H1 (cell line): Measurements from ENCODE around the gene SND1. TPM values are rescaled to one million over a fixed set of nuclear protein-coding genes. Genes with fewer than 3 reads are reported as not detected.

ENCODE experiments used
- CTCF ChIA-PET: fragments of 300-600 bp; sonication (Branson Sonifier 250); formaldehyde crosslinking; loops from one replicate; lab custom pipeline; 2021; ENCODE audit not compliant: partially characterized antibody; lab: Charles Lee
- POLR2A ChIA-PET: fragments of 300-600 bp; sonication (Branson Sonifier 250); formaldehyde crosslinking; loops from one replicate; lab custom pipeline; 2021; ENCODE audit warnings: inconsistent platforms; ENCODE audit not compliant: partially characterized antibody; lab: Charles Lee
- DNase-seq, 2 experiments: peaks; one replicate each; pipeline versions ENCODE4 v3.0.0 to v3.0.0-alpha.2; 2010 to 2022; ENCODE audit warnings: low spot score in 2 of 2, low read depth in 1 of 2, mixed read lengths in 1 of 2
- FAIRE-seq: peaks from 2 replicates; lab custom pipeline; 2011; peaks lifted over from hg19 to GRCh38; lab: Jason Lieb, UNC
- H2AFZ ChIP-seq: 2 replicates; pipeline ENCODE4 v1.8.1; 2012; ENCODE audit warnings: low read length, inconsistent platforms
- H2AK5ac ChIP-seq: 2 replicates; pipeline ENCODE4 v1.6.1; 2013; ENCODE audit warnings: low read depth, low read length
- H2BK120ac ChIP-seq: replicated peaks from 2 replicates; pipeline ENCODE3; 2013; ENCODE audit warnings: low read depth, low read length, inconsistent platforms
- H2BK12ac ChIP-seq: 2 replicates; pipeline ENCODE4 v1.6.1; 2013; ENCODE audit warnings: low read depth, low read length
- H2BK15ac ChIP-seq: 2 replicates; pipeline ENCODE4 v1.6.1; 2013; ENCODE audit warnings: low read length
- H2BK20ac ChIP-seq: 2 replicates; pipeline ENCODE4 v1.6.1; 2013; ENCODE audit warnings: low read length
- H2BK5ac ChIP-seq: 2 replicates; pipeline ENCODE4 v1.6.1; 2013; ENCODE audit warnings: low read depth, low read length
- H3K14ac ChIP-seq: 2 replicates; pipeline ENCODE4 v1.6.1; 2013; ENCODE audit warnings: inconsistent platforms; ENCODE audit not compliant: insufficient read length
- H3K18ac ChIP-seq: 2 replicates; pipeline ENCODE4 v1.6.1; 2013; ENCODE audit warnings: low read length; ENCODE audit errors: extremely low read depth
- H3K23ac ChIP-seq: 2 replicates; pipeline ENCODE4 v1.6.1; 2013; ENCODE audit warnings: inconsistent platforms; ENCODE audit not compliant: insufficient read length
- H3K23me2 ChIP-seq: 2 replicates; pipeline ENCODE4 v1.6.1; 2013; ENCODE audit warnings: low read depth, low read length
- H3K27ac ChIP-seq: 2 replicates; pipeline ENCODE4 v1.6.1; 2011; ENCODE audit warnings: low read depth, low read length, inconsistent platforms
- H3K27me3 ChIP-seq, 4 experiments: replicated peaks in 1 of 4; 1 replicate in 1 of 4; 2 replicates in 3 of 4; pipeline versions ENCODE4 v1.6.1 to v1.8.1; 2011 to 2013; ENCODE audit warnings: low read length in 3 of 4, mild to moderate bottlenecking in 3 of 4, inconsistent platforms in 2 of 4, mixed read lengths in 2 of 4, moderate library complexity in 1 of 4; ENCODE audit not compliant: control insufficient read depth in 3 of 4, insufficient read depth in 3 of 4; ENCODE audit errors: extremely low read depth in 1 of 4
- H3K36me3 ChIP-seq, 4 experiments: 2 replicates each; pipeline versions ENCODE4 v1.6.1 to v1.8.1; 2011 to 2013; ENCODE audit warnings: mild to moderate bottlenecking in 4 of 4, low read length in 3 of 4, moderate library complexity in 2 of 4, control low read depth in 1 of 4, inconsistent platforms in 1 of 4; ENCODE audit not compliant: insufficient read depth in 4 of 4, control insufficient read depth in 2 of 4
- H3K4ac ChIP-seq: replicated peaks from 2 replicates; pipeline ENCODE3; 2013; ENCODE audit warnings: low read length, low read depth, mixed read lengths, inconsistent platforms; ENCODE audit not compliant: insufficient read length
- H3K4me1 ChIP-seq, 4 experiments: replicated peaks in 1 of 4; 1 replicate in 1 of 4; 2 replicates in 3 of 4; pipeline versions ENCODE4 v1.6.1 to v1.8.1; 2011 to 2013; ENCODE audit warnings: low read length in 3 of 4, inconsistent platforms in 2 of 4, mixed read lengths in 1 of 4; ENCODE audit not compliant: insufficient read depth in 4 of 4, control insufficient read depth in 3 of 4
- H3K4me2 ChIP-seq, 2 experiments: 2 replicates each; pipeline versions ENCODE4 v1.6.1 to v1.8.1; 2011 to 2013; ENCODE audit warnings: low read depth in 2 of 2, low read length in 2 of 2, control low read depth in 1 of 2, inconsistent platforms in 1 of 2, mild to moderate bottlenecking in 1 of 2; ENCODE audit not compliant: insufficient read depth in 1 of 2
- H3K4me3 ChIP-seq, 4 experiments: fragments of 200-600, 300-600 bp in 1 of 4; sonication (generic), shearing (Covaris generic), sonication (Bioruptor Twin) in 1 of 4; 2 replicates each; pipeline versions ENCODE4 v1.5.1 to v1.8.1; 2011 to 2016; ENCODE audit warnings: low read length in 4 of 4, low read depth in 3 of 4, control low read depth in 2 of 4, inconsistent platforms in 2 of 4, mild to moderate bottlenecking in 2 of 4, mixed read lengths in 1 of 4, moderate library complexity in 1 of 4; ENCODE audit not compliant: insufficient read depth in 2 of 4; ENCODE audit errors: extremely low read depth in 1 of 4
- H3K56ac ChIP-seq: replicated peaks from 2 replicates; pipeline ENCODE3; 2013; ENCODE audit warnings: low read depth, mild to moderate bottlenecking, mixed read lengths, low read length, inconsistent platforms; ENCODE audit not compliant: insufficient read length
- H3K79me1 ChIP-seq: 2 replicates; pipeline ENCODE4 v1.6.1; 2013; ENCODE audit warnings: low read depth, low read length, control low read depth
- H3K79me2 ChIP-seq, 2 experiments: 2 replicates each; pipeline versions ENCODE4 v1.6.1 to v1.8.1; 2012 to 2013; ENCODE audit warnings: low read length in 2 of 2, mild to moderate bottlenecking in 2 of 2, inconsistent platforms in 1 of 2; ENCODE audit not compliant: insufficient read depth in 2 of 2, control insufficient read depth in 1 of 2
- H3K9ac ChIP-seq, 4 experiments: replicated peaks in 1 of 4; 1 replicate in 1 of 4; 2 replicates in 3 of 4; pipeline versions ENCODE4 v1.6.1 to v1.8.1; 2011 to 2013; ENCODE audit warnings: low read depth in 3 of 4, low read length in 3 of 4, control low read depth in 2 of 4, mild to moderate bottlenecking in 2 of 4, moderate library complexity in 2 of 4, inconsistent platforms in 1 of 4; ENCODE audit errors: extremely low read depth in 1 of 4
- H3K9me3 ChIP-seq, 2 experiments: 2 replicates each; pipeline versions ENCODE4 v1.6.1 to v1.8.1; 2012 to 2013; ENCODE audit warnings: mild to moderate bottlenecking in 2 of 2, moderate library complexity in 2 of 2, control low read depth in 1 of 2, inconsistent platforms in 1 of 2, low read depth in 1 of 2, low read length in 1 of 2, mixed read lengths in 1 of 2; ENCODE audit not compliant: insufficient read depth in 2 of 2
- H4K20me1 ChIP-seq, 2 experiments: replicated peaks in 1 of 2; 2 replicates each; pipeline versions ENCODE3 to v1.8.1; 2011 to 2013; ENCODE audit warnings: inconsistent platforms in 2 of 2, low read length in 2 of 2, mild to moderate bottlenecking in 1 of 2; ENCODE audit not compliant: insufficient read depth in 2 of 2, control insufficient read depth in 1 of 2
- H4K5ac ChIP-seq: 2 replicates; pipeline ENCODE4 v1.6.1; 2013; ENCODE audit warnings: low read length, low read depth, mixed read lengths, inconsistent platforms; ENCODE audit not compliant: insufficient read length
- H4K8ac ChIP-seq: 2 replicates; pipeline ENCODE4 v1.8.0; 2013; ENCODE audit warnings: mild to moderate bottlenecking, moderate library complexity, low read length, inconsistent platforms; ENCODE audit not compliant: insufficient read depth; ENCODE audit errors: extremely low read depth
- H4K91ac ChIP-seq: replicated peaks from 2 replicates; pipeline ENCODE3; 2013; ENCODE audit warnings: low read length, mixed read lengths, inconsistent platforms; ENCODE audit not compliant: insufficient read length
- ATF2 ChIP-seq: IDR thresholded peaks from 2 replicates; pipeline ENCODE4 v1.6.1; 2012; ENCODE audit warnings: low read length, inconsistent platforms
- CBX5 ChIP-seq: fragments of 300-800, 300-1000 bp; sonication (generic); IDR thresholded peaks from 2 replicates; pipeline ENCODE4 v1.7.1; 2016; ENCODE audit warnings: antibody characterized with exemption, low read length, low read depth
- E2F6 ChIP-seq: IDR thresholded peaks from 2 replicates; pipeline ENCODE4 v1.6.1; 2012; ENCODE audit warnings: inconsistent platforms
- EP300 ChIP-seq, 2 experiments: IDR thresholded peaks; 1 replicate in 1 of 2; 2 replicates in 1 of 2; pipeline ENCODE4 v1.6.1; 2011 to 2012; ENCODE audit warnings: low read depth in 2 of 2, low read length in 2 of 2, mild to moderate bottlenecking in 2 of 2, borderline replicate concordance in 1 of 2, inconsistent platforms in 1 of 2, moderate library complexity in 1 of 2
- GABPA ChIP-seq: IDR thresholded peaks from 2 replicates; pipeline ENCODE4 v1.6.1; 2011; ENCODE audit warnings: mild to moderate bottlenecking, low read length, moderate library complexity, borderline replicate concordance; ENCODE audit not compliant: insufficient read depth
- HDAC2 ChIP-seq, 2 experiments: fragments of 300-600 bp in 1 of 2; sonication (generic) in 1 of 2; IDR thresholded peaks; 2 replicates each; pipeline ENCODE4 v1.6.1; 2011 to 2012; ENCODE audit warnings: low read depth in 2 of 2, low read length in 2 of 2, mild to moderate bottlenecking in 2 of 2, moderate library complexity in 2 of 2, borderline replicate concordance in 1 of 2, inconsistent platforms in 1 of 2
- JUND ChIP-seq: IDR thresholded peaks from 2 replicates; pipeline ENCODE4 v1.6.1; 2011; ENCODE audit warnings: mild to moderate bottlenecking, improper control_type of control experiment, low read length
- KDM1A ChIP-seq: fragments of 200-600, 300-600 bp; sonication (generic); IDR thresholded peaks from 2 replicates; pipeline ENCODE4 v1.7.1; 2016; ENCODE audit warnings: mild to moderate bottlenecking, low read length, borderline replicate concordance
- PHF8 ChIP-seq: fragments of 200-600 bp; sonication (generic); conservative IDR thresholded peaks from 2 replicates; pipeline ENCODE4 v1.7.1; 2012; ENCODE audit warnings: low read depth, mild to moderate bottlenecking, inconsistent platforms, low read length, moderate library complexity
- SRF ChIP-seq: IDR thresholded peaks from 2 replicates; pipeline ENCODE4 v1.6.1; 2011; ENCODE audit warnings: mild to moderate bottlenecking, low read depth, low read length, moderate library complexity
- SUZ12 ChIP-seq: fragments of 200-600 bp; sonication (generic); IDR thresholded peaks from 2 replicates; pipeline ENCODE4 v1.6.1; 2012; ENCODE audit warnings: mild to moderate bottlenecking, inconsistent platforms, low read length, moderate library complexity, mixed read lengths
- polyA plus RNA-seq, 7 experiments: library from polyadenylated mRNA; depleted of rRNA in 3 of 7; stranded (reverse) in 5 of 7; unstranded in 2 of 7; fragments of >200 nt in 5 of 7; fragments of 200-250 nt in 2 of 7; gene quantifications; 1 replicate in 5 of 7; 2 replicates in 1 of 7; 4 replicates in 1 of 7; pipeline versions ENCODE4 v1.2.1 to v1.2.3, GENCODE V29; 2011 to 2013; ENCODE audit warnings: missing spikeins in 2 of 7, mixed read lengths in 2 of 7
- total RNA-seq: library from RNA; stranded (reverse); fragmentation: NEBNext Ultra II Directional; extraction: Animal tissue kit (Norgen Biotek cat#: 25700); gene quantifications from 2 replicates; pipeline ENCODE4 v1.2.1, GENCODE V29; 2021

The SND1 gene
- total and polyA plus RNA-seq, 2 of the 8 experiments (the other 6 are each of a cell fraction or from before 2014, with no cell fraction given) = 122 to 290 TPM

GRCh38 chr7:127973832-127974231 is 321.8 kb downstream of the SND1 start:
- no peak overlapping the region for H2AFZ ChIP-seq
- no peak overlapping the region for H3K56ac ChIP-seq
- DNase-seq = no peak
- H2BK12ac ChIP-seq = no peak overlapping the region
- no peaks in the 10 kb centered on the region for H3K9me3 ChIP-seq
- ChIA-PET CTCF (interaction anchor here (1.0 to 2.3 kb wide), 9 partner anchors 11 to 236 kb away, joined by 3 to 7 read pairs (median 4); no protein-coding TSS in a partner anchor), POLR2A (interaction anchor here (0.8 kb wide), 2 partner anchors 8 to 16 kb away, joined by 3 to 4 read pairs; no protein-coding TSS in a partner anchor)
- no peak overlapping the region for H4K8ac ChIP-seq
- H3K23ac ChIP-seq = no peak overlapping the region
- H2BK20ac ChIP-seq = no peak overlapping the region
- peaks cover 0 to 11% (median 0%) of the 10 kb centered on the region in 4 experiments; a peak in 1 of 8 replicates for H3K36me3 ChIP-seq
- peaks cover 0 to 4% (median 2%) of the 10 kb centered on the region in 4 experiments; a peak in 2 of 7 replicates for H3K4me1 ChIP-seq
- H3K27ac ChIP-seq = no peak overlapping the region
- H2BK120ac ChIP-seq = no peak overlapping the region
- H3K23me2 ChIP-seq = no peaks in the 10 kb centered on the region
- H3K4ac ChIP-seq = no peak overlapping the region
- no peak for FAIRE-seq
- no peak overlapping the region for H4K91ac ChIP-seq
- no peak overlapping the region for H3K9ac ChIP-seq
- no peak overlapping the region for H3K14ac ChIP-seq
- no peak overlapping the region for H3K4me3 ChIP-seq
- peaks cover 0 to under 1% of the 10 kb centered on the region in 2 experiments; a peak in 1 of 4 replicates for H3K79me2 ChIP-seq
- H2BK5ac ChIP-seq = no peak overlapping the region
- no peaks in the 10 kb centered on the region for H3K27me3 ChIP-seq
- peaks cover 0 to 5% of the 10 kb centered on the region in 2 experiments for H4K20me1 ChIP-seq
- H2BK15ac ChIP-seq = no peak overlapping the region
- no peaks in the 10 kb centered on the region; the same call in 1 of the 2 replicates for H3K79me1 ChIP-seq
- H3K4me2 ChIP-seq = no peak overlapping the region
- no peak overlapping the region for H3K18ac ChIP-seq
- H2AK5ac ChIP-seq = no peak overlapping the region
- H4K5ac ChIP-seq = no peak overlapping the region
- no peak for TF ChIP-seq EP300 (IDR thresholded peaks at IDR 0.05; ENCODE audit: borderline replicate concordance in 1 of 2, low read depth in 2 of 2, low read length in 2 of 2)
- TF ChIP-seq CBX5 = no peak
- TF ChIP-seq PHF8 = no peak
- TF ChIP-seq GABPA = no peak
- no peak for TF ChIP-seq E2F6
- no peak for TF ChIP-seq JUND
- no peak for TF ChIP-seq SUZ12
- TF ChIP-seq ATF2 = no peak
- no peak for TF ChIP-seq SRF
- TF ChIP-seq HDAC2 (IDR thresholded peaks at IDR 0.05; ENCODE audit: borderline replicate concordance in 1 of 2, low read depth in 2 of 2, low read length in 2 of 2) = no peak
- TF ChIP-seq KDM1A = no peak
